PC-9 (cell line): ENCODE measurements around the gene ROBO2. TPM values are rescaled to one million over a fixed set of nuclear protein-coding genes. Genes with fewer than 3 reads are reported as not detected.

ENCODE experiments used
- BruUV-seq: library from RNA; stranded (reverse); fragments of 400-500 nt; replicated peaks from 2 replicates; lab custom pipeline; 2021; lab: Mats Ljungman, UMichigan
- CTCF ChIA-PET: fragments of 300-600 bp; sonication (Branson Sonifier 250); formaldehyde crosslinking; loops from one replicate; lab custom pipeline; 2022; ENCODE audit warnings: antibody characterized with exemption; lab: Charles Lee
- POLR2A ChIA-PET: fragments of 300-600 bp; sonication (Branson Sonifier 250); formaldehyde crosslinking; loops from one replicate; lab custom pipeline; 2022; ENCODE audit warnings: antibody characterized with exemption; ENCODE audit not compliant: unreplicated experiment; lab: Charles Lee
- DNase-seq, 2 experiments: peaks; one replicate each; pipeline versions ENCODE4 v3.0.0 to v3.0.0-alpha.2; 2015 to 2022; ENCODE audit warnings: mixed read lengths in 1 of 2
- H2AFZ ChIP-seq: fragments of 200-600 bp; sonication (generic); 2 replicates; pipeline ENCODE4 v1.8.1; 2017; ENCODE audit warnings: antibody characterized with exemption
- H3F3A ChIP-seq: fragments of 200-600 bp; sonication (generic); 2 replicates; pipeline ENCODE4 v1.8.1; 2017; ENCODE audit warnings: antibody characterized with exemption, mild to moderate bottlenecking, low read depth; ENCODE audit not compliant: insufficient read depth
- H3K27ac ChIP-seq: fragments of 200-600 bp; sonication (generic); 2 replicates; pipeline ENCODE4 v1.6.1; 2016; ENCODE audit warnings: mixed run types
- H3K27me3 ChIP-seq: fragments of 200-600 bp; sonication (generic); 2 replicates; pipeline ENCODE4 v1.6.1; 2016; ENCODE audit warnings: low read depth, mixed run types; ENCODE audit not compliant: insufficient read depth
- H3K36me3 ChIP-seq: fragments of 200-600 bp; sonication (generic); 2 replicates; pipeline ENCODE4 v1.6.1; 2016; ENCODE audit warnings: low read depth, mixed run types
- H3K4me1 ChIP-seq: fragments of 200-600 bp; sonication (generic); replicated peaks from 2 replicates; pipeline ENCODE4 v1.6.1; 2016; ENCODE audit warnings: mixed run types; ENCODE audit not compliant: insufficient read depth
- H3K4me2 ChIP-seq: fragments of 200-600 bp; sonication (generic); 2 replicates; pipeline ENCODE4 v1.6.1; 2017; ENCODE audit warnings: mixed run types
- H3K4me3 ChIP-seq: fragments of 200-600 bp; sonication (generic); 2 replicates; pipeline ENCODE4 v1.6.1; 2016; ENCODE audit warnings: mixed run types
- H3K79me2 ChIP-seq: fragments of 200-600 bp; sonication (generic); 2 replicates; pipeline ENCODE4 v1.6.1; 2017; ENCODE audit warnings: low read depth, mixed run types
- H3K9me2 ChIP-seq: fragments of 200-600 bp; sonication (generic); 2 replicates; pipeline ENCODE4 v1.8.1; 2017; ENCODE audit warnings: mild to moderate bottlenecking; ENCODE audit not compliant: insufficient read depth
- H3K9me3 ChIP-seq: fragments of 200-600 bp; sonication (generic); 2 replicates; pipeline ENCODE4 v1.8.1; 2016; ENCODE audit warnings: low read depth; ENCODE audit not compliant: insufficient read depth
- H4K20me1 ChIP-seq: fragments of 200-600 bp; sonication (generic); 2 replicates; pipeline ENCODE4 v1.8.1; 2017; ENCODE audit not compliant: insufficient read depth
- CTCF ChIP-seq: fragments of 200-600 bp; sonication (generic); conservative IDR thresholded peaks from 2 replicates; pipeline ENCODE4 v1.6.1; 2017; ENCODE audit warnings: mixed run types, antibody characterized with exemption, mild to moderate bottlenecking, moderate library complexity
- EZH2 ChIP-seq: fragments of 200-600 bp; sonication (generic); IDR thresholded peaks from 2 replicates; pipeline ENCODE4 v1.8.0; 2017; ENCODE audit warnings: antibody characterized with exemption, low read depth
- intact Hi-C: fragments of 100-400 bp; cut with micrococcal nuclease; formaldehyde crosslinking; loops from one replicate; pipeline ENCODE4 v1.10.0; 2022; ENCODE audit not compliant: unreplicated experiment
- total RNA-seq: library from RNA; stranded (reverse); gene quantifications from 2 replicates; pipeline ENCODE4 v1.2.3, GENCODE V29; 2021

ROBO2 gene
- total RNA-seq, 1 experiment from 2014 or later = 0.39 TPM

- Histone ChIP-seq H3K4me2 (no peak overlapping the region), H3F3A (no peaks in the 10 kb centered on the region), H3K27me3 (no peaks in the 10 kb centered on the region), H3K27ac (no peak overlapping the region), H2AFZ (no peak overlapping the region), H3K79me2 (no peaks in the 10 kb centered on the region), H3K9me2 (no peaks in the 10 kb centered on the region), H3K4me3 (no peak overlapping the region), H3K36me3 (no peaks in the 10 kb centered on the region), H3K4me1 (no peaks in the 10 kb centered on the region), H3K9me3 (no peaks in the 10 kb centered on the region), H4K20me1 (no peaks in the 10 kb centered on the region)
- POLR2A ChIA-PET = no interaction called here
- intact Hi-C loops = no loop called here
- CTCF ChIA-PET = no interaction called here
- no peak for DNase-seq
- TF ChIP-seq EZH2 = no peak
- TF ChIP-seq CTCF = no peak
- no TSS peak for BruUV-seq
Measured at GRCh38 chr3:77142578-77142977, 102.7 kb downstream of the ROBO2 start.

DNA sequence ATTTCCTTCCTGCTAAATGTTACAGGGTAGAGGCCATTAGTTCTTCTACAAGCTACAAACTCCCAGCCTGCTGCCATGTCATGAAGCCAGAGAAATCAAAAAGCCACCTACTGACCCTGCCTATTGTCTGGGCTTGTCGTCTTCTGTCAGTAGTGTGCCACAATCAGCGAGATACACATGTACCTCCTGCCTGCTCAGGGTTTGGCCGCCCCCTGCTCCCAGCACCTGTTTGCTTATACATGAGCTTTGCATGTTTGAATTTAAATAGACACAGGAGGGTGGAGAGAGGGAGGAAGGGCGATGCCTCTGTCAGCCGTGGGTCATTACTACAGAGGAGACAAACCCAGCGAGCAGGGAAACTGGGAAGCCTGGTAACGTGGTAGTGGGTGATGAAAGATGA is 106.1 kb downstream of the ROBO2 start:
- H3K27me3 ChIP-seq = no peaks in the 10 kb centered on the region
- no peaks in the 10 kb centered on the region for H3K9me2 ChIP-seq
- no peak for DNase-seq
- POLR2A ChIA-PET = no interaction called here
- no peak overlapping the region for H3K27ac ChIP-seq
- H3K9me3 ChIP-seq = no peaks in the 10 kb centered on the region
- no peaks in the 10 kb centered on the region for H4K20me1 ChIP-seq
- TF ChIP-seq CTCF (no peak), EZH2 (no peak)
- CTCF ChIA-PET = no interaction called here
- intact Hi-C loops = no loop called here
- no peaks in the 10 kb centered on the region for H3K79me2 ChIP-seq
- no peaks in the 10 kb centered on the region for H3K36me3 ChIP-seq
- H3K4me3 ChIP-seq = no peak overlapping the region
- H3F3A ChIP-seq = no peaks in the 10 kb centered on the region
- H2AFZ ChIP-seq = no peak overlapping the region
- H3K4me2 ChIP-seq = no peak overlapping the region
- no peaks in the 10 kb centered on the region for H3K4me1 ChIP-seq
- BruUV-seq = no TSS peak

- H3K9me3 ChIP-seq = no peaks in the 10 kb centered on the region
- no peak for TF ChIP-seq EZH2
- no peak for TF ChIP-seq CTCF
- POLR2A ChIA-PET = no interaction called here
- no peak overlapping the region for H3K27ac ChIP-seq
- H3K79me2 ChIP-seq = no peaks in the 10 kb centered on the region
- BruUV-seq = no TSS peak
- H3K4me1 ChIP-seq = no peaks in the 10 kb centered on the region
- intact Hi-C loops = no loop called here
- no peaks in the 10 kb centered on the region for H3F3A ChIP-seq
- H4K20me1 ChIP-seq = no peaks in the 10 kb centered on the region
- CTCF ChIA-PET = no interaction called here
- no peak overlapping the region; the same call in 1 of the 2 replicates for H2AFZ ChIP-seq
- H3K27me3 ChIP-seq = no peaks in the 10 kb centered on the region
- H3K4me2 ChIP-seq = no peak overlapping the region
- H3K9me2 ChIP-seq = no peaks in the 10 kb centered on the region
- H3K4me3 ChIP-seq = no peak overlapping the region
- no peaks in the 10 kb centered on the region for H3K36me3 ChIP-seq
- DNase-seq = no peak
Measured at GRCh38 chr3:77147836-77148578, 108.1 kb downstream of the ROBO2 start.
